ENCODE data around the gene TBC1D22B.

The TBC1D22B gene

DNA sequence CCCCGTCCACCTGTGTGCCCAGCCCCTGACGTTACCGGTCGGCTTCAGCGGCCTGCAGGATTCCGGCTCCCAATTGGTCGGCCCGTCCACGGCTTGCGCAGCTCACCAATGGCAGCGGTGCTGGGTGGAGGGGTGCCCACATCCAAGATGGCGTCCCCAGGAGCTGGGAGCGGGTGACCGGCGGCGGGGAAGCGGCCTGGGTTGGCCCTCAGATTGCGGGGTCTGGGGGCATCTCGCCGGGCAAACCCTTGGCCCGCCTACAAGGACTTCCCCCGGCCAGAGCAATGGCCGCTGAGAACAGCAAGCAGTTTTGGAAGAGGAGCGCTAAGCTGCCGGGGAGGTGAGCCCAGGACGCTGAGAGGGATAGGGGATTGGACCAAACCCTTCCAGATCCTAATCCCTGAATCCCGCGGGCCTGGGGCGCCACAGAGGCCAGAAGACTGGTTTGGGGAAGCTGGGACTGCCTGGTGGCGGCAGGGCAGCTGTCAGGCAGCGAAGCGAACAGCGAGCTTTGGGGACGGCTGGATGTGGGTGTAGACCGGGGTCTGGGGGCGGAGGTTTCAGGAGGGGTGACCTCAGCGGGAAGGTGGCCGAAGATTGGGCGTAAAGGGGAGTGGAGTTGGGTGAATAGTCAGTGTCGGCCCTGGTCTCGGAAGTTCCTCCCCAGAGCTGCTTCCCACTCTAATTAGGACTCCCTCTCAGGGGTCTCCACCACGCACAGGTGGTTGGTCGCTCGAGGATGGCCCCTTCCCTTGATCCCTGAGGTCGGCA, at the start of gene TBC1D22B, which contains the start of gene TMEM217:
Gene TBC1D22B (plus strand): TSS at position 139 of the 771 bp plus-strand sequence. CDS start 146 bp downstream, at position 285.
Gene TMEM217 (minus strand): TSS at position 511 of the 771 bp plus-strand sequence. CDS start 39,114 bp downstream, outside the sequence.
- DNase-seq (ENCODE audit: low spot score) = peak; percentile 92

GRCh38 chr6:37207903-37208456, 49.6 kb upstream of the TBC1D22B start:
- peak; percentile 52 for DNase-seq (ENCODE audit: low spot score)

DNA sequence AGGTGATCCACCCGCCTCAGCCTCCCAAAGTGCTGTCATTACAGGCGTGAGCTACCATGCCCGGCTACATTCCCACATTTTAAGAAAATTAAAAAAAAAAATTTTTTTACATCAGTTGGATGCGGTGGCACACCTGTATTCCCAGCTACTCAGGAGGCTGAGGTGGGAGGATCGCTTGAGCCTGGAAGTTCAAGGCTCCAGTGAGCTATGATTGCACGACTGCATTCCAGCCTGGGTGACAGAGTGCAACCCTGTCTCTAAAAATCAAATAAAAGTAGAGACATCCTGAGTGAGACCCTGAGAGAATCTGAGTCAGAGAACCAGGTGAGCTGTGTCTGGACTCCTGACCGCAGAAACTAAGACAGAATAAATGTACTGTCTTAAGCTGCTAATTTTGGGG, 48.8 kb upstream of the TBC1D22B start:
- no peak for DNase-seq (ENCODE audit: low spot score)

DNA sequence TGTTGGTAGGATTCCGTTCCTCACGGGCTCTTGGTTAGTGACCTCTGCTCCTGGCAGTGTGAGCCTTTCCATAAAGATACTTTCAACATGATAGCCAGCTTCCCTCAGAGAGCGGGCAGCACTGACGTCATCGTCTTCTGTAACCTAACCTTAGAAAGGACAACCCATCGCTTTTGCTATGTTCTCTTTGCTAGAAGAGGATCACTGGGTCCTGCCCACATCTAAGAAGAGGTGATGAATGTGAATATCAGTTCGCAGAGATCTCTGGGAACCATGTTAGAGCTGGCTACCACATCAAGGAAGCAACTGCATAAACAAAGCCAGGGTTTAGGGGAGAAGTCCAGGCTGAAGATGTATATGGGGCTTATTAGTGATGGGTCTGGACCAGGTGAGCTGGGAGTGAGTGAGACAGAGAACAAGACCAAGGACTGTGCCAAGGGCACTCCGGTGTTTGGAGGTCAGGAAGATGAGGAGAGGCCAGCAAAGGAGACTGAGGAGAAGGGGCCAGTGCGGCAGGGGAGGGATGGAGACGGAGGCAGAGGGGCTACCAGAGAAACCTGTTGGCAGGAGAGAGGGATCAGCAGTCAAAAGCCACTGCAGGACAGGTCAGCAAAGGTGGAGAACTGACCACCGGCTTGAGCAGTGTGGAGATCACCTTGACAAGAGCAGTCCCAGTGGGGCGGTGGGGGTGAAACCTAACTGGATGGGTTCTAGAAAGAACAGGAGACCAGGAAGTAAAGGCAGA, 47.9 kb upstream of the TBC1D22B start:
- no peak for DNase-seq (ENCODE audit: low spot score)

DNA sequence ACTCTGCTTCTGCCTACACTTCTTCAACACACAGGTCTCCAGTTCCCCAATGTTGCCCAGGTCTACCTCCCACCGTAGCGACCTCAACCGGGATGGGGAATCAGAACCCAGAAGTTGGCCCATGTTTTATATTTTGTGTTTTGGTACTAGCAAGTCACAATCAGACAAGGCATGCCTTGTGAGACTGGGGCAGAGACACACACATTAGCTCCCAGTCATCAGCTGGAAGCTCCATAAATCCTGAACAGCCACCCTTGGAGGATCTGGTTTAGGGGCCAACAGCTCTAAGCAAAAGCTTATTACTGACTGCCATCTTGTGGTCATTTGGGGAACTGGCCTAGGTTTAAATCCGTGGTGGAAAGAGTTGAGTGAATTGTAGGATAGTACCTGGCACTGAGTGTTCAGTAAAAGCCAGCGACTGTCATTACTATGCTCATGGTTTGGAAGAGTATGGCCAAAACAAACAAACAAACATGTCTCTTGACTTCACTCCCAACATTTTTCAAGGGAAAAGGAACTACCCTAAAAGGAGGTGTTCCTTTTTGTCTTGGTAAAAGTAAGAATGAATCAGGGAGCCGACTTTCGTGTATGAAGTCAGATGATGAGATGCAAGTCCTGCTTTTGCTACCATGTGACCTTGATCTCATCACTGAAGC, 47.1 kb upstream of the TBC1D22B start:
- DNase-seq (ENCODE audit: low spot score) = peak; percentile 56

- DNase-seq (ENCODE audit: low spot score) = no peak
Measured at GRCh38 chr6:37212268-37212667, 45.3 kb upstream of the TBC1D22B start.

DNA sequence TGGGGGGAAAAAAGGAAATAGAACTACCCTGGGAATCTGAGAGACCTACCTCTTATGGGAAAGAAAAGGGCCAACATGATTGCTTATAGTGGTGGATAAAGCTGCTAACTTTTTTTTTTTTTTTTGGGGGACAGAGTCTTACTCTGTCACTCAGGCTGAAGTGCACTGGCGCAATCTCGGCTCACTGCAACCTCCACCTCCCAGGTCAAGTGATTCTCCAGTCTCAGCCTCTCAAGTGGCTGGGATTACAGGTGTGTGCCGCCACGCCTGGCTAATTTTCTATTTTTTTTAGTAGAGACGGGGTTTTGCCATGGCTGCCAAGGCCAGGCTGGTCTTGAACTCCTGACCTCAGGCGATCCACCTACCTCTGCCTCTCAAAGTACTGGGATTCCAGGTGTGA, 39.5 kb upstream of the TBC1D22B start:
- no peak for DNase-seq (ENCODE audit: low spot score)

DNA sequence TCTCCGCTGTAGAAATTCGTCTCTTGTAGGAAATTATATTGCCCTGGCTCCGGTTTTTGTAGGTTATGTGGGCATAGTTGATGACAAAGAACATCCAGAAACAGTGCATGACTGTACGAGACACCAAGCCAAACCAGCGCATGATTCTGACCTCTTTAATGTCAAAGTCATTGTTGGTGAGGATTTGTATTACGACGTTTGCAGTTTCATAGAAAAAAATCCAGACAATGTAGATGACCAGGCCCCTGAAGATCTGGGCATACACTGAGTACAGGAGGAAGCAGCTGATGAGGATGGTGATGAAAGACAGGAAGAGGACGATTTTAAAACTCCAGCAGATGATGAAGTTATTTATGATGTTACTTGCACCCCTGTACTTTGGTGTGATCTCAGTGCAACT, 39.1 kb upstream of the TBC1D22B start:
- DNase-seq (ENCODE audit: low spot score) = no peak

- no peak for DNase-seq (ENCODE audit: low spot score)
Measured at GRCh38 chr6:37221585-37222124, 35.9 kb upstream of the TBC1D22B start.

DNA sequence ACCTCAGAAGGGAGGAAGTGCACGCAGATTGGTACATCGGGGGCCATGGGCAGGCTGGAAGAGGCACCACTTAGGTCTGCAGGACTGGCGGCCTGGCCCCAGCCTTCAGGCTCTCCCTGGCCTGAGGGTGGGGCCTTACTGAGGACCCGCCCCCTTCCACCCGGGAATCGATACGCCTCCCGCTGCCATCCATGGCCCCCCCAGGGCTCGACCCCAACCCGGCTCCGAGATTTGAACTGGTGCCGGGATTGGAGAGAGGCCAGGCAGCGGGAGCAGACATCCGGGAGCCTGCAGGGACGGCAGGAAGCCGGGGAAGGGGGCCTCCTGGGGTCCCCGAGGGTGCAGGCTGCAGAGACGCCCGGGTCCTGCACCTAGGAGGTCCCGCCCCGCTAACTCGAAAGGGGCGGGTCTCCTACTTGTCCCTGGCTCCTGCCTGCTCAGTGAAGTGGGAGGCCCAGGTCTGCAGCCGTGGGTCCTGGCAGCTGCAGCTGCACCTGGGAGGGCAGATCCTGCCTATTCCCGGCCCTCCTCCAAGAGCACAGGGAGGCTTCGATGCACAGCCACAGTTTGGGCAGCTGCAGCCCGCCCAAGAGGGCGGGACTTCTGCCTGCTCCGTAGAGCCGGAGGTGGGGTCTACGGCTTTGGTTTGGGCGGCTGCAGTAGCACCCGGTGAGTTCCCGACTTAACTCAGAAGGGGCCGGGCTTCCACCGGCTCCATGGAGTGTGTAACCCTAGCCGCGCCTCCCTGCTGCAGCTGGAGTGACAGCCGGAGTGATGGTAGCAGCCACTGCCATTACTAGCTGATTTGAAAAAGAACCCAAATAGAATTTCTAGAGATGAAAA, 35.2 kb upstream of the TBC1D22B start:
- DNase-seq (ENCODE audit: low spot score) = peak; percentile 73

DNA sequence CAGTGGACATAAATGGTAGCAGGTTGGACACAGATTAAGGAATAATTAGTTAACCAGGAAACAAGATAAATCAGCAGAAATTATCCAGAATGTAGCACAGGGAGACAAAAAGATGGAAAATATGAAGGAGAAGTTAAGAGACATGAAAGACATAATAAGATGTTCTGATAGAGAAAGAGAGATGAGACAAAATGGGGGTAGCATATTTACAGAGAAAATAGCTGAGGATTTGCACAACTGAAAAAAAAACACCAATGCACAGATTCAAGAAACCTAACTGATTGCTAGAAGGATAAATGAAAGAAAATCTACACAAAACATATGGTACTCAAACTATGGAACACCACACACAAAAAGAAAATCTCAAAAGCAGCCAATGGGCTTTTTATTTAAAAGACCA, 34.6 kb upstream of the TBC1D22B start:
- no peak for DNase-seq (ENCODE audit: low spot score)

- no peak for DNase-seq (ENCODE audit: low spot score)
Measured at GRCh38 chr6:37225350-37226169, 32.0 kb upstream of the TBC1D22B start.

DNA sequence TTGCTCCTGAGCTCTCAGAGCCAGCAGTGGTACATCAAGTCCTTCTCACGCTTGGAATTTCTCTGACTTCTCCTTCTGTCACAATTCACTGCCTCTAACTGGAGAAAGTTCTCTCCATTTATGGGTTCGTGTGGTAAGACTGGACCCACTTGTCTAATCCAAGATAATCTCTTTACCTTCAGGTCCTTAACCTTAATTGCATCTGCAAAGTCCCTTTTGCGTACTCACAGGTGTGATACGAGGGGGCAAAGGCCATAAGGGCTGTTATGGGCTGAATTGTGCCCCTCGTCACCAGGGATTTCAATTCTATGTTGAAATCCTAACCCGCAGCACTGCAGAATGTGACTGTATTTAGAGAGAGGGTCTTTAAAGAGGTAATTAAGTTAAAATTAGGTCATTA, 27.5 kb upstream of the TBC1D22B start:
- no peak for DNase-seq (ENCODE audit: low spot score)

GRCh38 chr6:37232430-37233017, 25.0 kb upstream of the TBC1D22B start:
- no peak for DNase-seq (ENCODE audit: low spot score)

DNA sequence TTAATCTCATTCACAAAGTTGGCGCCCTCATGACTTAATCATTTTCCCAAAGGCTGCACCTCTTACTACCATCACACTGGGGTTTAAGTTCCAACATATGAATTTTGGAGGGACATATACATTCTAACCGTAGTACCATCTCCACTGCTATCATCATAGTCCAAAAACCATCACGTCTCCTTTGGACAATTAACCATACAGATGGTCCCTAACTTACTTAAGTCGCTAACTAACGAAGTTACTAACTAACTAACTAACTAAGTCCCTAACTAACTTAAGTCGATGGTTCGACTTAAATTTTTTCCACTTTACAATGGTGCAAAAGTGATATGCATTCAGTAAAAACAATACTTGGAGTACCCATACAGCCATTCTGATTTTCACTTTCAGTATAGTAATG, 24.0 kb upstream of the TBC1D22B start:
- DNase-seq (ENCODE audit: low spot score) = no peak

DNA sequence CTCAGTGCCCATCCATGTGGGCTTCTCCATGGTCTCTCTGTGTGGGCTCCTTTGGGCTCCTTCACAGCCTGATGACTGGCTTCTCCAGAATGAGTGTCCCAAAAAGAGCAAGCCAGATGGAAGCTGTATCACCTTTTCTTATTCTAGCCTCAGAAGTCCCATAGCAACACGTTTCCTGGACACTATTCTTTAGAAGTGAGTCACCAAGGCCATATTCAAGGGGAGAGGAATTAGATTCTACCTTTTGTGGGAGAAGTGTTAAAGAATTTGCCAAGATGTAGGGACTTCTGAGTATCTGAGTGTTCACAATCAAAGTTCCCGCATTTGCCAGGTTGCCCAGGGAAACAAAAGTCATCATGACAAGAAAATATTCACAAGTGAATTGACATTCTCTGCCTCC, 20.7 kb upstream of the TBC1D22B start:
- DNase-seq (ENCODE audit: low spot score) = no peak

- no peak for DNase-seq (ENCODE audit: low spot score)
Measured at GRCh38 chr6:37237789-37238188, 19.8 kb upstream of the TBC1D22B start.

- DNase-seq (ENCODE audit: low spot score) = no peak
Measured at GRCh38 chr6:37238381-37238780, 19.2 kb upstream of the TBC1D22B start.

DNA sequence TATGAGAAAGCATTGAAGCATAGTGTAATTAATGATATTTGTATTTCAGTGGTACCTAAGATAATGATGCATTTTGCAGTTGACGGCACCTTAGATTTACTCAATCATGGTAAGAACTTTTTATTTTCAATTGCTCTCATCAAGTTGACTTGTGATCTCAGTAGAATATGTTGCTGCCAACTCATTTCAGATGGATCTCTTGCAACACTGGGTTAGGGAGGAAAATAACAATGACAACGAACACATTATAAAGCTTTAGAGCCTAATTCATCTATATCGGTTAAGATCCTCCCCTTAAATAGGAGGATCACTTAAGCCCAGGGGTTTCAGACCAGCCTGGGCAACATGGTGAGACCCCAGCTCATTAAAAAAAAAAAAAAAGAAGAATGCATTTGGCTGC, 18.0 kb upstream of the TBC1D22B start:
- DNase-seq (ENCODE audit: low spot score) = no peak

All from HuH-7 (cell line).